Fibroblast of peridontal ligament (primary cell): Measurements from ENCODE around the gene CCDC191.
A peak's percentile ranks its signal among the peaks of the same experiment; 100 is the strongest.

Source experiments
- DNase-seq: peaks from one replicate; pipeline ENCODE4 v3.0.0-alpha.2; 2010; ENCODE audit errors: extremely low read depth

CCDC191 gene

DNA sequence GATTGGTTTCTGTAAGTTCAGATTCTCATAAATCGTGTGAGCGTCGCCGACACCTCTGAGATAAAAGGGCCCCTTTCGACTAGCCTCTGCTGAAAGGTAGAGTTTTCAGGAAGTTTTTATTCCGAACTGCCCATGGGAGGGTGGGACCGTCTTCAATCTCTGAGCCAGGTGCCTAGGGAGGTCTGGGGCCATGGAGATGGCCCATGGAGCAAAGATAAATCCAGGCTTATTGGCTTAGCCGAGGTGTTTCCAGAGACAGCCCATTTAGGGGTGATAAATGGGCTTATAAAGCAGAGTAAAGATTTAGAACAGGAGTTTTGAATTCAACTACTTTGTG, 653 bp upstream of the CCDC191 start:
- no peak for DNase-seq

DNA sequence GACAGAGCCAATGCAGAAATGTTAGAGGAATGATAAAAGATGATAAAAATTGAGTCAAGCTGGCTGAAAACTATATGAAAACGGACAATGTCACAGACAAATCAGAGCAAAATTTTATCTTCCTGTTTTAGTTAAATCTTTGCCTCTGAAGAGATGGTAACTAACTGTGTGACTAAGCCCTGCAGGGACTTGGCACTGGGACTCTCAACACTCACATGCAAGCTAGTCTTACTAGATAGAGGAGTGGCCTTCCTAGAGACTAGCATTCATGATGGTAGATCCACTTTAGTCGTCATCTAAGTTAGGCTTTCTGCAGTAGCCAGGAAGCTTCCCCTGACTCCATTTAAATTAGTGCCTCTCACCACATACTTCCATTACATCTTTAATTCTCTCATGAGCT, 4.1 kb downstream of the CCDC191 start:
- DNase-seq, result no peak

DNA sequence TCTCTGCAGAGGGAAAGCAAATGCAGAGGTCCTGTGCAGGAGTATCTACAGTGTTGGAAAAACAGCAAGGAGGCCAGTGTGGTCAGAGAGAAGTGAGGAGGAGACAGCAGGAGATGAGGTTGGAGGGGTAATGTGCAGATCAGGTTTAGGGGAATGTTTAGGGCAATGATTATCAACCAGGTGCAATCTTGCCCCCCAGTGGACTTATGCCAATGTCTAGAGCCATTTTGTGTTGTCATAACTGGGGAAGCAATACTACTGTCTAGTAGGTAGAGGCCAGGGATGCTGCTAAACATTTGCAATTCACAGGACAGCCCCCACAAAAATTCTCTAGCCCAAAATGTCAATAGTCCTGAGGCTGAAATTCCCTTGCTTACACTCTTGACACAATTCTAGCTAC, 13.1 kb downstream of the CCDC191 start:
- DNase-seq, result no peak

DNA sequence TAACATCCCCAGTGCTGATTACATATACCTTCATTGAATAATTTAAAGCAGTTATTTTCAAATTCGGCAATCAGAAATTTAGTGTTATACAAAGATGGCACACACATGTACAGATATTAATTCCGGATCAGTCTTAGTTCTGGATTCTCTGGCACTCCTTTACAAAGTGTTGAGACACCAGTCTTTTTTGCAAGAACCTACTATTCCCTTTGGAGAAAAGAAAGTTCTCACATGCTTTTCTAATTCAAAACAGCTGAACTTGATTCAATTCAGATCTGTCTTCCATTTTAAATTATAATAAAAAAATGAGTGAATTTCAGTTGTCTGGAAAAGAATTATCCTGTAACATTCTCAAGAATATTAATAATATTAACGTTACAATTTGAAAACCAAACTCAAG, 20.4 kb downstream of the CCDC191 start:
- peak; percentile 60 for DNase-seq

DNA sequence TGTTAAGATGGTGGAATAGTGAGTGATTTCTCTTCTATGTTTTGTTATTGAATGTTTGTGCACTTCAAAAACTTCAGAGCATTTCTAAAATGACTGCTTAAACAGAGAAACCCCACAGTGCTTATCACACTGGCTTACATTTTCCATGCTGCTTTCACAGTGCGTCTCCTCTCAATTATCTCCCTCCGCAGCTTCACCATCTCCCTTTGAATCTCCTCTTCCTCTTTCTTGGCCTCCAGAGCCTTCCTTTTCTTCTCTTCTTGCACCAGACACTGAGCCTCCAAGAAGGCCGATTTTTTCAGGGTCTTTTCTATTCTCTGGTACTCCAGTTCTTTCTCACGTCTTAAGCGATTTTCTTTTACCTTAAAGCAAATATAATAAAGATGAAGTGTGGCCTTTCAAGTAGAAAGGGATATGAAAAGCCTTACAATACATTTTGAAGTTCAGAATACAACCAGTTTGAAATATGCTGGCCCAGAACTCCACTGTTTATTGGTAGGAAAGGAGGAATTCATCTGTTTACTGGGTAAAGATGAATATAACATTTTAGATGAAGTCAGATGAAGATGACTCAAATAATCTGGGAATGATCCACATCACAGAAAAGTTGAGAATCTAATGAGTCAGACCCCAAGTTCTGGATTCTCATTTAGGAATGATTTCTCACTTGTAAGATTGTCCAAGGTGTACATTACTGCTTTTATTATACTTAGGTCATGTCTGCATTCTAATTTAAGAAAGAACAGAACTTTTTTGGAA, 21.4 kb downstream of the CCDC191 start:
- DNase-seq, result peak; percentile 66

- DNase-seq, result no peak
Observed at GRCh38 chr3:114034211-114034610, 22.1 kb downstream of the CCDC191 start.

- no peak for DNase-seq
Observed at GRCh38 chr3:114033721-114034120, 22.6 kb downstream of the CCDC191 start.

GRCh38 chr3:114026331-114026730, 30.0 kb downstream of the CCDC191 start:
- DNase-seq, result no peak

- DNase-seq, result no peak
Observed at GRCh38 chr3:114025451-114025850, 30.9 kb downstream of the CCDC191 start.

- DNase-seq, result no peak
Observed at GRCh38 chr3:114022145-114022802, 34.1 kb downstream of the CCDC191 start.

DNA sequence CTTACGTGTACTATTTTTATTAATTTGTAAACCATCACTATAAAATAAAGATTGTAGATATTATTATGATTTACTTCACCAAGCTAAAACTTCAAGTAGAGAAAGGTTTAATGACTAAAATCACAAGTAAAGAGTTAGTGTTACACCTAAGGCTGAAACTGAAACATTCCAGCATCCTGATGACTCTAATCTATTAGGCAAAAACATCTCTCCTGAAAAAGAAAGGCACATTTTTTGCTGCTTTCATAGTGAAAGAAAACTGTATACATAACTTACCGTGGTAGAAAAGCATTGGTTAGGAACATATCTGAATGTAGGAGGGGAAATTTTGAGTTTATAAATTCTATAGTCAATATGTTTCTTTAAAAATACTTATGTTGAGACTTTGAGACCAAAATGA, 35.4 kb downstream of the CCDC191 start:
- DNase-seq, result no peak

GRCh38 chr3:114019486-114019885, 36.8 kb downstream of the CCDC191 start:
- no peak for DNase-seq

- DNase-seq, result no peak
Observed at GRCh38 chr3:114014211-114014610, 42.1 kb downstream of the CCDC191 start.

DNA sequence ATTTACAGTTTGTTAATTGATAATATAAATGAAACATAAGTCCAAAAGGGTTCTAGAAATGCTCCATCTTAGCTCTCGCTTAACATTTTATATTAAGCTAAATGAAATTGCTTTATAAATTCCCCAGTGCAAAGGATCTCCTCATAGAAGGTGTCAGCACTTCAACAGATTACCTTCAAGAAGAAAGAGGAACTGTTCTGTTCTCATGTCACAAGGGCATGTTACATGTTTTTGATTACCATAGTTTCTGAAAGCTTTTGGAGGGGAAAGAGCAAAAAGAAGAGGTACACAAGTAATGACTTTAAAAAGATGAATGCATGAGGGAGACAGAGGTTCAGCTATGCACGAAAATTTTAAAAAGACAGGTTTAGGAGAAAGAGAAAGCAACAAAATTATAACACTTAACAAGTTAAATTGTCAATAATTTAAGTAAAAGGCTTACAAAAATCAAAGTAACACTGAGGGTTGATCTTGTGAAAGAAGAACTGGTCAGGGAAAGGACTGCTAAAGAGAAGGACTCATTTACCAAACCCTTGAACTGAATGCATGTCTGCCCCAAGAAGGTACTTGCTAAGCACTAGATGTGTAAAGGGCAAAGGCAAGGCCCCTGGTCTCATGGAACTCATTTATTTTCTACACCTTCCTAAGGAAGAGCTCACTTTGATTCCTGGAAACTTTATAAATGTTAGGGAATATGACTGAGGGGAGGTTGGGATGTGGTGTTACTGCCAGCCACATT, 45.1 kb downstream of the CCDC191 start:
- no peak for DNase-seq

GRCh38 chr3:114005481-114005880, 50.8 kb downstream of the CCDC191 start:
- no peak for DNase-seq

- no peak for DNase-seq
Observed at GRCh38 chr3:113985541-113985940, 70.8 kb downstream of the CCDC191 start.

- no peak for DNase-seq
Observed at GRCh38 chr3:113983544-113983943, 72.8 kb downstream of the CCDC191 start.

- DNase-seq, result no peak
Observed at GRCh38 chr3:113981803-113982202, 74.5 kb downstream of the CCDC191 start.

DNA sequence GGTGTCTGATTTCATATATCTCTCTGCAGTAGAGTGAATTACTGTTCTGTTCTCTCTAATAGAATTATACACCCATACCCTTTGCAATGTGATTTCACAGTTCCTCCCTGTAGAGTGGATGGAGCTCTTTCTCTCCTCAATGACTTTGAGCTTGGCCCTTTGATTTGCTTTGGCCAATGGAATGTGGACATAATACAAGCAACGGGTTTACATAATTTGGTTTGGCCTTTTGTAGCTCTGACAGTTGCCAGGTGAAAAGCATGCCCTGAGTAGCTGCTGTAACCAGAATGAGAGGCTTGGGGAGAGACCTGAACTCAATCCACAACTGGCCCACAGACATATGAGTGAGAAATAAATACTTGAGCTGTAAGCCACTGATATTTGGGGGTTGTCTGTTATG, 76.4 kb downstream of the CCDC191 start:
- no peak for DNase-seq

GRCh38 chr3:113977822-113978221, 78.5 kb downstream of the CCDC191 start:
- DNase-seq, result no peak

- no peak for DNase-seq
Observed at GRCh38 chr3:113968986-113969385, 87.3 kb downstream of the CCDC191 start.

DNA sequence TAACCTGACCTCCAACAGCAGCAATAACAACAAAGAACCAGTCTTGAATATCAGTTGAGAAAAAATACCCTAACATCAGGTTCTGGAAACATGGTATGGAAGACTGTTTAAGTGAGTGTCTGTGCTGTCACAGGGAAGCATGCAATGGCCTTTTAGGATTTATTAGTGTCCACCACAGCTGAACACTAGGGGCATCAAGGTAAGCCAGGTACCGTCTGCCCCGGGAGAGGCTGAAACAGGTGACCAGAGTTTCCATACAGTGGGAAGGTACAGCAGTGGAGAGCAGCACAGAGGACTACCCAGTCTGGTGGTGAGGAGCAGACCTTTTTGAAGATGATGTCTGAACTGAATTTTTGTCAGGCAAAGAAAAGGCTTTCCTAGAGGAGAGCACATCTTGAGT, 90.2 kb downstream of the CCDC191 start:
- no peak for DNase-seq

GRCh38 chr3:113963879-113964278, 92.4 kb downstream of the CCDC191 start:
- no peak for DNase-seq
